Measurements from ENCODE around the gene SARS2.

DNA sequence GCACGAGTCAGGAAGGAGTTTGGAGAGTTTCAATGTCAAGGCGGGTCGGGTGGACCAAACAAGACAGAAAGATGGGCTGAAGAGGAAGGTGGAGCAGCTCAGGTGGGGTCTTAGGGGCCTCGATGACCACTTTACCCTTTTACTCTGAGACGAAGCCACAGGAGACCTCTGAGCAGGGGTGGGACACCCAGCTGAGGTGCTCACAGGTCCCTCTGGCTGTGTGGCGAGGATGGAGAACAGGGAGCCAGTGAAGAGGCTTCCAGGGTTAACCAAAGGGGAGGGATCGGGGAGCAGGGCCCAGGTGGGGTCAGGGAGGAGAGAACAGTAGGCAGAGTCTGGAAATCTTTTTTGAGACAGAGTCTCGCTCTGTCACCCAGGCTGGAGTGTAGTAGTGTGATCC, 16.6 kb downstream of the SARS2 start:
- TF ChIP-seq CTCF (IDR thresholded peaks at IDR 0.05), result no peak
- no peak for TF ChIP-seq POLR2A (IDR thresholded peaks at IDR 0.05)

Measured in tibial nerve (tissue), 3 donors.